ENCODE measurements around the gene RALGAPA2.

The RALGAPA2 gene

GRCh38 chr20:20683481-20684321 is 28.7 kb downstream of the RALGAPA2 start:
- no peak for DNase-seq (ENCODE audit: low spot score)

- no peak for DNase-seq (ENCODE audit: low spot score)
These were observed 29.4 kb downstream of the RALGAPA2 start for GRCh38 chr20:20683020-20683419.

- no peak for DNase-seq (ENCODE audit: low spot score)
These were observed 31.4 kb downstream of the RALGAPA2 start for GRCh38 chr20:20680991-20681508.

- DNase-seq (ENCODE audit: low spot score) = no peak
These were observed 33.1 kb downstream of the RALGAPA2 start for GRCh38 chr20:20679316-20679715.

GRCh38 chr20:20677186-20677585 is 35.3 kb downstream of the RALGAPA2 start:
- DNase-seq (ENCODE audit: low spot score) = no peak

- peak; percentile 1 for DNase-seq (ENCODE audit: low spot score)
These were observed 43.8 kb downstream of the RALGAPA2 start for GRCh38 chr20:20668639-20669038.

- DNase-seq (ENCODE audit: low spot score) = no peak
These were observed 46.1 kb downstream of the RALGAPA2 start for GRCh38 chr20:20666359-20666758.

GRCh38 chr20:20665606-20666332 is 46.7 kb downstream of the RALGAPA2 start:
- DNase-seq (ENCODE audit: low spot score) = no peak

GRCh38 chr20:20664795-20665589 is 47.5 kb downstream of the RALGAPA2 start:
- DNase-seq (ENCODE audit: low spot score) = peak; percentile 5

GRCh38 chr20:20663841-20664240 is 48.6 kb downstream of the RALGAPA2 start:
- no peak for DNase-seq (ENCODE audit: low spot score)

- no peak for DNase-seq (ENCODE audit: low spot score)
These were observed 53.5 kb downstream of the RALGAPA2 start for GRCh38 chr20:20658871-20659431.

GRCh38 chr20:20658123-20658522 is 54.3 kb downstream of the RALGAPA2 start:
- no peak for DNase-seq (ENCODE audit: low spot score)

GRCh38 chr20:20657092-20657491 is 55.4 kb downstream of the RALGAPA2 start:
- DNase-seq (ENCODE audit: low spot score) = no peak

GRCh38 chr20:20655883-20656282 is 56.6 kb downstream of the RALGAPA2 start:
- no peak for DNase-seq (ENCODE audit: low spot score)

- DNase-seq (ENCODE audit: low spot score) = no peak
These were observed 62.5 kb downstream of the RALGAPA2 start for GRCh38 chr20:20649945-20650344.

- DNase-seq (ENCODE audit: low spot score) = no peak
These were observed 68.5 kb downstream of the RALGAPA2 start for GRCh38 chr20:20643927-20644326.

- no peak for DNase-seq (ENCODE audit: low spot score)
These were observed 70.7 kb downstream of the RALGAPA2 start for GRCh38 chr20:20641783-20642182.

- no peak for DNase-seq (ENCODE audit: low spot score)
These were observed 73.6 kb downstream of the RALGAPA2 start for GRCh38 chr20:20638878-20639277.

- DNase-seq (ENCODE audit: low spot score) = no peak
These were observed 74.3 kb downstream of the RALGAPA2 start for GRCh38 chr20:20637998-20638725.

- no peak for DNase-seq (ENCODE audit: low spot score)
These were observed 77.4 kb downstream of the RALGAPA2 start for GRCh38 chr20:20635006-20635405.

- no peak for DNase-seq (ENCODE audit: low spot score)
These were observed 79.8 kb downstream of the RALGAPA2 start for GRCh38 chr20:20632644-20633043.

All from CD4-positive, alpha-beta T cell treated with Interleukin-15 for 4 hours (primary cell).